NCI-H1092 treated with DMSO at 0.1 percent for 48 hours (cell line): Measurements from ENCODE around the gene OTUD5.
"Not testable (repeated sequence)": the region's sequence is repeated elsewhere in the genome, so short reads cannot be mapped to it uniquely, and the experiment has no call there.

Source experiments
- DNase-seq: peaks from one replicate; lab custom pipeline; 2025; lab: John Stamatoyannopoulos, UW

OTUD5 gene

GRCh38 chrX:48957477-48957826, at the start of gene OTUD5:
TSS of gene OTUD5 (minus strand) at chrX:48957607. CDS start at chrX:48957570, 37 bp downstream.
- peak; percentile 81 for DNase-seq

GRCh38 chrX:49003696-49004095, 46.3 kb upstream of the OTUD5 start:
- DNase-seq: no peak

GRCh38 chrX:49002091-49002935, 44.9 kb upstream of the OTUD5 start, which contains the start of gene GRIPAP1:
TSS of gene GRIPAP1 (minus strand) at chrX:49002264. CDS start at chrX:49002229, 35 bp downstream.
- peak; percentile 94 for DNase-seq

- peak; percentile 36 for DNase-seq
Measured at GRCh38 chrX:49001521-49002090, 44.2 kb upstream of the OTUD5 start.

DNA sequence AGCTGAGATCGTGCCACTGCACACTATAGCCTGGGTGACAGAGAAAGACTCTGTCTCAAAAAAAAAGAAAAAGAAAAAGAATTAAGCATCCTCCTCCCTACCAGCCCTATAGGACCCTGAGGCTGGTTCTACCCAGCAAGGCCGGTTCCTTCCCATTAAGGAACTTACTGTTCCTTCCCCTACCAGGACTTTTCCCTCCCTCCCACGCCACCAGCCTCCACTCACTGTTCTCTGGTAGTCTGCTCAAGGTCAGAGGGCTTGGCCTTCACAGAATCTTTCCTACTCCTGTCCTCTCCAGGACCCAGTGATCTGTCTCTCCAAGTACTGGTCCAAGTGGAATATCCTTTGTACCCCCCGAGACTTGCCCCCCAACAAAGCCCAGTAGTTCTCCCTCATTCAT, 43.2 kb upstream of the OTUD5 start:
- no peak for DNase-seq

DNA sequence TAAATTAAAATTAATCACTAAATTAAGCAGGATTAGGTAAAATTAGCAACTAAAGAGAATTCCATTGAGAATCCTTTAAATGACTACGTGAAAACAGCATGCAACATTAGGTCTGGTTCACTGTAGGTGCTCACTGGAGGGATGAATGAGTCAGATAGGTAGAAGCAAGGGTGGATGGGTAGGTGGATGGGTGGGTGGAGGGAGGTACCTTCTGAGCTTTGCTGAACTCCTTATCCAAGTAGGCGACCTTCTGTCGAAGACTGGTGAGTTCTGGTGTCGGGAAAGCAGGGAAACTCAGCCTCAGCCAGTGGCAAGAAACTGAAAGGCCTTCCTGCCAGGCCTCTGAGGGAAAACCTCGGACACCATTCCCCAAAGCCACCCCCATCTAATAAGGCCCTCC, 41.6 kb upstream of the OTUD5 start:
- no peak for DNase-seq

- DNase-seq: no peak
Measured at GRCh38 chrX:48998391-48998790, 41.0 kb upstream of the OTUD5 start.

DNA sequence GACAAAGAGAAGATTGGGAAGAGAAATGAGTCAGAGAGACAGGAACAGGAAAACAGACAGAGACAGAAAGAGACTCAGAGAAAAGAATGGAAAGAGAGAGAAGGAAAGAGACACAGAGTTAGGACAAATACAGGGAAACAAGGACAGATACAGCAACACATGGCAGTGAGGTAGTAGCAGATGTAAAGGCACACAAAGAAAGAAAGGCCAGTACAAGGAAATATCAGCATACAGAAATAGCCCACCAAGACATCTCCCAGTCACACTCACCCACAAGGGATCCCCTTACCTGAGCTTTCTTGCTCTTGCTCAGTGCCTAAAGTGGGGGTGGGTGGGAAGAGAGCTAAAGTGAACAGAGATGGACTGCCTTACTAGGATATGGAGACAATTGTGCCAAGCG, 40.5 kb upstream of the OTUD5 start:
- no peak for DNase-seq

- no peak for DNase-seq
Measured at GRCh38 chrX:48997455-48997854, 40.0 kb upstream of the OTUD5 start.

DNA sequence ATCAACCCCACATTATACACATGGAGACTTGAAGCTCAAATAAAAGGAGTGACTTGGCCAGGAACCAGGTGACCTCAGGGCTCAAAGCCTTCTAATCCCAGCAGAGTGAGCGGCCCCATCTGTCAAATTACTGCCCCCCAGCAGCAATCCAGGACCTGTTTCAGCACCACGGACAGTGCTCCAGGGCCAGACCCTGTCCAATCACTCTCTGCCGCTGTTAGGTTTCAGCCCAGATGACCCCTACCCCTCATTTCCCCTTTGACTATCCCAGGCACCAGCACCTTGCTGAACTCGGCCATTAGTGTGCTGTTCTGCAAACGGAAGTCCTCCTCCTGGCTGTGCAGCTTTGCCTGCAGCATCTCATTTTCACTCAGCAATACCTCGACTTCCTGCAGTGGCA, 39.6 kb upstream of the OTUD5 start:
- DNase-seq: no peak

DNA sequence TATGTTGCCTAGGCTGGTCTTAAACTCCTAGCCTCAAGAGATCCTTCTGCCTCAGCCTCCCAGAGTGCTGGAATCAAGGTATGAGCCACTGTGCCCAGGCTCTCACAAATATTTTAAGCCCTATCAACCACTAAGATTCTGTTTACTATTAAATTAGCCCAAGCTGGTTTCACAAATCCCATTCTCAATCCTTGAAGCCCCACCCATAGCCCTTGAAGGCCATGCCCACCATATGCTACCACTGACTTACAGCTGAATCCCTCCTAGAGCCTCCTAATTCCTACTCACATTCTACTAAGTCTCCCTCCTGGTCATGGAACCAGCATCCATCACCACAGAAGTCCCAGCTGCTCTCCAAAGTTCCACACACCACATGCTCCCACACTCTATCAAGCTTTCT, 34.9 kb upstream of the OTUD5 start:
- DNase-seq: no peak

GRCh38 chrX:48989483-48989882, 32.1 kb upstream of the OTUD5 start:
- DNase-seq: no peak

DNA sequence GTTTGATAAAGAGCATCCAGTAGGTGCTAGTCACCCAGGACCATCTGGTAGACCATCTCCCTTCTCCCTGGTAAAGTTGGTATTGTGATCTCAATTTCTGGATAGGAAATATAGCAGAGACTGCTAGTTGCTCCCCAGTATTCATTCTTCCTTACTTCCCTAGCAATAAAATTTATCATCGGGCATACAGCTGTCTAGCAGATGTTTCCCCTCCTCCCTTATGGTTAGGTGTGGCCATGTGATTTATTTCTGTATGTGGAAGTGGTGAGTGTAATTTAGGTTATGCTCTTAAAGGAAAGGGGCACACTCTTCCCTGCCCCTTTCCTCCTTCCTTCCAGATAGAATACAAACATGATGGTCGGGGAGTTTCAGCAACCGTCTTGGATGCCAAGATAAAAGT, 26.5 kb upstream of the OTUD5 start:
- no peak for DNase-seq

- DNase-seq: no peak
Measured at GRCh38 chrX:48983081-48983480, 25.7 kb upstream of the OTUD5 start.

- DNase-seq: no peak
Measured at GRCh38 chrX:48981178-48981577, 23.8 kb upstream of the OTUD5 start.

DNA sequence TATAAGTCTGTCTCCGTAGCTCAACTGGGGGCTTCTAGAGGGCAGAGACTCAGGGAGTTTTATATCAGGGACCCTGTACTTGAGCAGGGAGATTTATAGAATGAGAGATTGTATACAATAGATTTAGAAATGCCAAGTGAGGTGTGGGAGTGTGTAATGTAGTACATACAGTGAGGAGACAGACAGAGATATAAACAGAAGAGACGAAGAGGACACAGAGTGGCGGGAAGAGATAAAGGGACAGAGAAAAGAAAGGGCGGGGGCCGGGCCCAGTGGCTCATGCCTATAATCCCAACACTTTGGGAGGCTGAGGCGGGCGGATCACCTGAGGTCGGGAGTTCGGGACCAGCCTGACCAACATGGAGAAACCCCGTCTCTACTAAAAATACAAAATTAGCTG, 22.9 kb upstream of the OTUD5 start:
- DNase-seq: not testable (repeated sequence)

DNA sequence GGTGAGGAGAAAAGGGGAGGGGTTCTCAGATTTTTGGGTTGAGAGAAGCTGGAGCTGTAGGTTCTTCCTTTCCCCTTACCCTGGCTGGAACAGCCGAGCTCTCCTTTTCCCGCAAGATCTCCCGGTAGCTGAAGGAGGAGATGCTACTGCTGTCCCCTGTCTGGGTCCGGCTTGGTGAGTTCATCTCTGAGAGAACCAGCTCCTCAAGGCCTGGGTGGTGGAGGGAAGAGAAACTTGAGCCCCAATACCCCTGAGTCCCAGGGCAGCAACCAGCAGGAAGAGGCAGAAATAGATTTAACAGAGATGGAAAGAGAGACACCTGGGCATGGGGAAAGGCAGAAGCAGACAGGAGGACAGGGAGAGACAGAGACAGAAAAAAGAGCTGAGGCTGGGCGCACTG, 20.8 kb upstream of the OTUD5 start:
- DNase-seq: no peak

DNA sequence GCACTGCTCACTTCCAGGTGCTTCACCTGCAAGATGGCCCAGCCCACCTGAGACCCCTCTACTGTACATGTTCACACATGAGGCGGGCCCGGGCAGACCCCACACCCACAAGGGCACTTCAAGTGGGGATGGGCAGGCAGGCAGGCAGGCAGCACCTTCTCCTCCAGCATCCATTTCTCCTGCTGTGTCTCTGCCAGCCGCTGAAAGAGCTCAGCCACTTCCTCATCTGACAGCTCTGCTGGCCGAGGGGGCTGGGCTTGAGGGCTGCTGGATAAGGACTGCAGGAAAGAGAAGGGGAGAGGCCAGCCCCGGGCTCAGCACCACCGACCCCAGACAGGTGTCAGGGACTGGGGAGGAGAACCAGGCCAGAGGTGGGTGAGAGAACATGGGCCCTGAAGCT, 18.7 kb upstream of the OTUD5 start:
- DNase-seq: no peak

DNA sequence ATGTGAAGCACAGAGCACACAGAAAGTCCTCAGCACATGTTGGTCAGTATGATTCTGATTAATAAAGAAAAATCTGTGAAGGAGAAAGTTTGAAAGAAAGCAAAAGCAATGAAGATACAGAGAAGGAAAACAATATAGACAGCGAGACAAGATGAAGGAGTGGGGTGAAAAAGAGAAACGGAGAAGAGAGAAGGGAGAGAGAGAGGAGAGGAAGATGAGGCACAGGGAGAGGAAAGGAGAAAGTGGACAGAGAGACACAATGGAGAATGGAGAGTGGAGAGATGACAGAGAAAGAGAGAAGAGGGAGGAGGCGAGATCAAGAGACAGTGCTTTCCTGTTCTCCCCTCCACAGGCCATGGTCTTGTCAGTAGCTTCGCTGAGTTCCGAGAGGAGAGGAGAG, 18.1 kb upstream of the OTUD5 start:
- no peak for DNase-seq

DNA sequence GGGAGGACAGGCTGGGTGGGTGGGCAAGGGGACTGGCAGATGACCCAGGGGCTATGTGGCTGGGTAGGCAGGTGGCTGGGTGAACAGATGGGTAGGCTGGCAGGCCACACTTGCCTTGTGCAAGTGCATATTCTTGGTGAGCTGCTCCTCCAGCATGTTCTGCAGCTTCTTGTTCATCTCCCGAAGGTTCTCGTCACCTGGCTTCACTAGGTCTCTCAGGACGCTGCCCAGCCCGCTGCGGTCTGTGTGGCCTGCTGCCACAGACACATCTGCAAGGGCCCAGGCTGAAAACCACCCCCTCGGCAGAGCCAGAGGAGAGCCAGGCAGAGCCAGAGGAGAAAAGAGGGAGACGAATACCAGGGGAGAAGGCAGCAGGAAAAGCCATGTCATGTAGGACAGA, 17.6 kb upstream of the OTUD5 start:
- DNase-seq: no peak

DNA sequence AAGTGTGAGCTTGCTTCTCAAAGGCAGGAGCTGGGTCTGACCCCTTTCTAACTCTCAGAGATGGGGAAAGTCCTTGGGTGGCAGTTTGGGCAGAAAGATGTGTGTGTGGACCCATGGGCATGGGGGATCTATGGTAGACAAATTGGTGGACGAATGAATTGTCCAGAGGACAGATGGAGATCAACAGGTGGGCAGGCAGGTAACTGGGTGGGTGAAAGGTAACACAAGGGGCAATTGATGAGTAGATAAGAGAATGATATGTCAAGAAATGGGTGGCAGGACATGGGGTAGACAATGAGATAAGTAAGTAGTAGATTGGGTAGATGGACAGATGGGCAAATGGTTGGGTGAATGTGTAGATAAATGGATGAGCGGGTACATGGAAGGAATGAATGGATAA, 17.2 kb upstream of the OTUD5 start:
- no peak for DNase-seq

GRCh38 chrX:48974033-48974432, 16.6 kb upstream of the OTUD5 start:
- no peak for DNase-seq

DNA sequence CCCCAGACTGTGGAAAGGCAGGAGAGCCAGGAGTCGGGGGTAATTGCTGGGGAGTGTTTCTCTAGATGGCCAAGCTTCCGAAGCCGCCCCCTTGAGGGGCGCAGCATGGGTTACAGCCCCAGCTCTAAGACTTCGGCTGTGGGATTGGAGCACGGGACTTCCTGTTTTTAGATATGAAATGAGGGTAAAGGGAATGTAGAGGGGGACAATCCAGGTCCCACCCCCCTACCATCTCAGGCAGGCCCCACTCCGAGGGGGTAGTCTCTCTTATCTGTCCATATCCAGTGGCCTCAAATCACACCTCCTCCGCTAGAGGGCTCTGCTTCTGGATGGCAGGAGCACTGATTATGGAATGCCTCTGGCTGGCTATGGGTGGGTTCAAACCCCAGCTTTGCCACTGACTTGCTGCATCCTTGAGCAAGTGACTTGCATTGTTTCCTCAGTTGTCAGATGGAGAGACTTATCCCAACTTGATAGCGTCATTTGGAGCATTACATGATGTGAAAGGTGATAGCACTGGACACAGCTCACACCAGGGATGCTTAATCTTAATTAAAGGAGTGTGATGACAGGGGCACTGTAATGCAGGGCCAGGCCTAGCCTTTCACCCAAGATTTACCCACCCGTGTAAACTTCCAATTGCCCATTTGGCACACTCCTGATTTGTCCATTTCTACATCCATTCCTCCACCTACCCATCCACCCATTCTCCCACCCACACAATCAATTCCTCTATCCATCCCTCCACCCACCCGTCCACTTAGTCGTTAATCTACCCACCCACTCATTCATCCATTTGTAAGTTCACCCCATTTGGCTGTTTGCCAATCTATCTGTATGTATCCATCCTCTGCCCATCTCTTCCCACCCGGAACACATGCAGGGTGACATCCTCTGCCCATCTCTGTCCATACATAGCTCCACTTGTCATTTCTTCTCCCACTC, 15.1 kb upstream of the OTUD5 start:
- peak; percentile 25 for DNase-seq
